Suprapubic skin (tissue), 4 donors: ENCODE results near the gene THAP2. TPM values are rescaled to one million over a fixed set of nuclear protein-coding genes. Genes with fewer than 3 reads are reported as not detected.
"Not testable (repeated sequence)": the region's sequence is repeated elsewhere in the genome, so short reads cannot be mapped to it uniquely, and the experiment has no call there.

Experiments
- DNase-seq, 2 donors: peaks; one replicate each; pipeline ENCODE4 v3.0.0-alpha.2; 2019; ENCODE audit warnings: low spot score in 2 of 2
- H3K27ac ChIP-seq: fragments of 200-600 bp; sonication (generic); one replicate; pipeline ENCODE4 v1.5.1; 2019
- H3K27me3 ChIP-seq: fragments of 200-600 bp; sonication (generic); one replicate; pipeline ENCODE4 v1.5.1; 2019
- H3K36me3 ChIP-seq: fragments of 200-600 bp; sonication (generic); one replicate; pipeline ENCODE4 v1.5.1; 2019
- H3K4me1 ChIP-seq: fragments of 200-600 bp; sonication (generic); one replicate; pipeline ENCODE4 v1.5.1; 2019
- H3K4me3 ChIP-seq: fragments of 200-600 bp; sonication (generic); one replicate; pipeline ENCODE4 v1.5.1; 2019; ENCODE audit warnings: mild to moderate bottlenecking
- H3K9me3 ChIP-seq: fragments of 200-600 bp; sonication (generic); one replicate; pipeline ENCODE4 v1.5.1; 2019
- EP300 ChIP-seq: sonication (generic); formaldehyde crosslinking; IDR thresholded peaks from one replicate; pipeline ENCODE4 v1.6.1; 2017; ENCODE audit warnings: antibody characterized with exemption
- POLR2A ChIP-seq, 2 donors: fragments of 450-650 bp; IDR thresholded peaks; one replicate each; pipeline ENCODE4 v1.6.1; 2017; ENCODE audit warnings: antibody characterized with exemption in 2 of 2, mild to moderate bottlenecking in 2 of 2, moderate library complexity in 2 of 2
- POLR2AphosphoS5 ChIP-seq, 3 donors: sonication (generic); formaldehyde crosslinking; IDR thresholded peaks; one replicate each; pipeline ENCODE4 v1.6.1; 2017; ENCODE audit warnings: antibody characterized with exemption in 3 of 3
- WGBS: methylation state at CpG from one replicate; pipeline ENCODE4 v1.1.5; 2018; 5-methylcytosine and 5-hydroxymethylcytosine counted together
- total RNA-seq, 4 donors: library from RNA; depleted of rRNA; stranded (reverse); fragments of >200 nt; gene quantifications; one replicate each; pipeline ENCODE4 v1.1.0, GENCODE V29; 2016
- TF ChIP-seq, protein P1 (sequence below), 2 donors: fragments of 200-600 bp in 1 of 2; fragments of 450-650 bp in 1 of 2; sonication (generic) in 1 of 2; IDR thresholded peaks; one replicate each; pipeline ENCODE4 v1.5.1; 2016 to 2019; ENCODE audit warnings: antibody characterized with exemption in 2 of 2, mild to moderate bottlenecking in 1 of 2, moderate library complexity in 1 of 2

Gene THAP2
- total RNA-seq, 4 donors from 2014 or later, result 1.9 to 3.6 (median 3.3) TPM

DNA sequence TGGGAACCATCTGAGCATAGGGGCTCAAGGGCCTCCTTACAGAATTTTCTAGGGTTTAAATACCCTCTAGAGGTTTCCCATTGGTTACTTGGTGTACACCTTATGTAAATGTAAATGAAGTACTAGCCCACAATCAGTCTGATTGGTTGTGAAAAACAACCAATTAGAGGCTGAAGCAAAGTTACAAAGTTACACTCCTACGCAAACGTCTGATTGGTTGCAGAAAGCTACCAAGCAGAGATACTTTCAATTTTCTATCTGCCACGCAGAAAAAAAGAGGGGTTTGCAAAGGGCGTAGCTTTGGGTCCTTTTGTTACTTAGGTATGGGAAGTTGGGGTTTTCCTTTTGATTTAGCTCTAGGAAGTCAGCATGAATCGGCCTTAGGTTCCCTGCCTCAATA is 20.0 kb downstream of the THAP2 start:
- H3K27me3 ChIP-seq, result no peaks in the 10 kb centered on the region
- TF ChIP-seq EP300, result no peak
- no peak for TF ChIP-seq POLR2AphosphoS5 (IDR thresholded peaks at IDR 0.05)
- TF ChIP-seq, protein P1, sequence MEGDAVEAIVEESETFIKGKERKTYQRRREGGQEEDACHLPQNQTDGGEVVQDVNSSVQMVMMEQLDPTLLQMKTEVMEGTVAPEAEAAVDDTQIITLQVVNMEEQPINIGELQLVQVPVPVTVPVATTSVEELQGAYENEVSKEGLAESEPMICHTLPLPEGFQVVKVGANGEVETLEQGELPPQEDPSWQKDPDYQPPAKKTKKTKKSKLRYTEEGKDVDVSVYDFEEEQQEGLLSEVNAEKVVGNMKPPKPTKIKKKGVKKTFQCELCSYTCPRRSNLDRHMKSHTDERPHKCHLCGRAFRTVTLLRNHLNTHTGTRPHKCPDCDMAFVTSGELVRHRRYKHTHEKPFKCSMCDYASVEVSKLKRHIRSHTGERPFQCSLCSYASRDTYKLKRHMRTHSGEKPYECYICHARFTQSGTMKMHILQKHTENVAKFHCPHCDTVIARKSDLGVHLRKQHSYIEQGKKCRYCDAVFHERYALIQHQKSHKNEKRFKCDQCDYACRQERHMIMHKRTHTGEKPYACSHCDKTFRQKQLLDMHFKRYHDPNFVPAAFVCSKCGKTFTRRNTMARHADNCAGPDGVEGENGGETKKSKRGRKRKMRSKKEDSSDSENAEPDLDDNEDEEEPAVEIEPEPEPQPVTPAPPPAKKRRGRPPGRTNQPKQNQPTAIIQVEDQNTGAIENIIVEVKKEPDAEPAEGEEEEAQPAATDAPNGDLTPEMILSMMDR (IDR thresholded peaks at IDR 0.05), result no peak
- TF ChIP-seq POLR2A (IDR thresholded peaks at IDR 0.05), result no peak
- H3K36me3 ChIP-seq, result no peaks in the 10 kb centered on the region
- no peak for DNase-seq
- H3K4me3 ChIP-seq, result no peak overlapping the region
- no peaks in the 10 kb centered on the region for H3K9me3 ChIP-seq
- H3K4me1 ChIP-seq, result peaks cover 28% of the 10 kb centered on the region
- no peak overlapping the region for H3K27ac ChIP-seq
- WGBS, result 62% methylated on average over 5 of the region's 5 CpGs

DNA sequence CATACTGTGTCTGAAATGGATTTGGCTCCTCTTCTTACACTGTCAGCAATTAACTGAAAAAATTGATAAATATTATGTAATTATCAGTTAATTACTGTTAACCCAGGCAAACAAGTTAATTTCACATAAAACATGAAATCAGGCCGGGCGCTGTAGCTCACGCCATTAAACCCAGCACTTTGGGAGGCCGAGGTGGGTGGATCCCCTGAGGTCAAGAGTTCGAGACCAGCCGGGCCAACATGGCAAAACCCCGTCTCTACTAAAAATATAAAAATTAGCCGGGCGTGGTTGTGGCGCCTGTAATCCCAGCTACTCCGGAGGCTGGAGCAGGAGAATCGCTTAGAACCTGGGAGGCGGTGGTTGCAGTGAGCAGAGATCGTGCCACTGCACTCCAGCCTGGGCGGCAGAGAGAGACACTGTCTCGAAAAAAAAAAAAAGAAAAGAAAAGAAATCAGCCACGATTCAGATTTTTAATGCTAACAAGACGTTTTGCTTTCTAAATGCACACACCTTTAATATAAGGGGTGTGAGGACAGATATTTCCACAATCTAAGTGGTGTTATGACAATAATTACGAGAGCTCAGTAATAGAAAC is 21.3 kb downstream of the THAP2 start:
- TF ChIP-seq, protein P1 (IDR thresholded peaks at IDR 0.05), result no peak
- TF ChIP-seq EP300 (no peak), POLR2A (IDR thresholded peaks at IDR 0.05) (no peak), POLR2AphosphoS5 (IDR thresholded peaks at IDR 0.05) (no peak)
- 16% methylated on average over 19 of the region's 19 CpGs for whole genome bisulfite sequencing
- Histone ChIP-seq H3K4me3 (peak overlapping the region; percentile 56), H3K4me1 (peaks cover 28% of the 10 kb centered on the region), H3K27ac (peak overlapping the region; percentile 90), H3K36me3 (no peaks in the 10 kb centered on the region), H3K9me3 (no peaks in the 10 kb centered on the region), H3K27me3 (no peaks in the 10 kb centered on the region)
- no peak for DNase-seq

DNA sequence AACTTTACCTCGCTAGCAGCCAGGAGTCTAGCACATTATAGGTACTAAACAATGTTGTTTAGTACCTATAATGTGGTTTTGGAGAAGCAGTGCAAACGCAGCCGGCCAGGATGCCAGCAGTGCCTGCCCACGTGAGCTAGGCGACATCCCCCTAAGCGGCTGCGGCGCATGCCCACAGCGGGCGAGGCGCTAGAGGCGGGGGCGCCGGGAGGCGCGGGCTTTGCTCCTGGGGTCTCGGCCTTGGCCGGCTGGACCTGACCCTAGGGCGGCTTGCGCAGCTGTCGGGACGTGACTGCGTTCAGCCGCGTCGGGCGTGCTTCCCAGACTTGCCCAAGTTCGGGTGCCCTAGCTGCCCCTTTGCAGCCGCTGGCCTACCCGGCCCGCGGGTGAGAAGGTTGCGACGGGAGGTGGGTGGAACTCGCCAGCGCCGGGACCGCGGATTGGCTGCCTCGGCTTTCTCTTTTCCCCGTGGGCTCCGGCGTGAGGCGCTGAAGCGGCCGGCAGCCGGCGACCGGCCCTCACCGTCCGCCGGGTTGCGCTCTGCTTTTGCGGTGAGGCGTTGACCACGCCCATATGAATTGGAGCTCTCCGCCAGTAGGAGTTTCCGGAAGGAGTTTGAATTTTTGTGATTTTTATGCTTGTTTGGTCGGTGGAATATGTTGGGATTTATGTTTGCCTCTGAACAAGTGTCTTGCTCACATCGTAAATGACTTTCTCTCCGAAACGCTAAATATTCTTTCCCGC is 22.0 kb downstream of the THAP2 start, which contains the start of gene TMEM19:
Gene TMEM19 (plus strand): TSS at position 169 of the 744 bp plus-strand sequence. CDS start 599 bp downstream, outside the sequence.
- TF ChIP-seq EP300 (no peak), POLR2AphosphoS5 (IDR thresholded peaks at IDR 0.05) (peak in 2 of 3 donors; percentile 17 to 21), POLR2A (IDR thresholded peaks at IDR 0.05) (peak in 1 of 2 donors; percentile 33)
- WGBS, result 0% methylated on average over 53 of the region's 63 CpGs
- Histone ChIP-seq H3K36me3 (no peaks in the 10 kb centered on the region), H3K4me3 (peak within 1 kb of the TSS; percentile 56), H3K27me3 (no peaks in the 10 kb centered on the region), H3K9me3 (no peaks in the 10 kb centered on the region), H3K4me1 (peaks cover 28% of the 10 kb centered on the region), H3K27ac (peak within 1 kb of the TSS; percentile 90)
- DNase-seq, result peak; percentile 92 to 94

DNA sequence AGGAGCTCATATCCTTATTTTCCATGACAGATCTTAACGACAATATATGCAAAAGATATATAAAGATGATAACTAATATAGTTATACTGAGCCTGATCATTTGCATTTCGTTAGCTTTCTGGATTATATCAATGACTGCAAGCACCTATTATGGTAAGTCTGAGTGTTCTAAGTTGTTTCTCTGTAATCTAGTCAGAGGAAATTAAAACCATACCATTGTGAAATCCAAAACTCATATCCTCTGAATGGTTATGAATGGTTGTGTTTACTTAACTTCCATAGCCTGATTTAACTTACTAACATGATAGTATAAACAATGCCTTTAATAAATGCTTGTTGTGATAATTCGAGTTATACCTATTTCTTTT is 22.5 kb downstream of the THAP2 start:
- 4% methylated on average over 3 of the region's 3 CpGs for WGBS
- H3K4me1 ChIP-seq, result peaks cover 28% of the 10 kb centered on the region

DNA sequence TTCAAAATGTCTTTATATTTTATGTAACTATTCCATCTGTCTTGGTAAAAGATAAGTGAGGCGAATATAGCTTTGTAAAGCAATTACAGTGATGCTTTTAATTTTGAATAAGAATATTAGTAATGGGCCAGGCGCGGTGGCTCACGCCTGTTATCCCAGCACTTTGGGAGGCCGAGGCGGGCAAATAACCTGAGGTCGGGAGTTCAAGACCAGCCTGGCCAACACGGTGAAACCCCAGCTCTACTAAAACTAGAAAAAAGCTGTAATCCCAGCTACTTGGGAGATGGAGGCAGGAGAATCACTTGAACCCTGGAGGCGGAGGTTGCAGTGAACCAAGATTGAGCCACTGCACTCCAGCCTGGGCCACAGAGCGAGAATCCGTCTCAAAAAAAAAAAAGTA is 23.1 kb downstream of the THAP2 start:
- H3K4me1 ChIP-seq, result peaks cover 29% of the 10 kb centered on the region
- not testable (repeated sequence) for H3K27me3 ChIP-seq, H3K9me3 ChIP-seq, DNase-seq, H3K27ac ChIP-seq, H3K36me3 ChIP-seq
- 74% methylated on average over 11 of the region's 11 CpGs for WGBS
- peak overlapping the region; percentile 56 for H3K4me3 ChIP-seq

More for the DNA sequence above, 22.5 kb downstream of the THAP2 start:
- Histone ChIP-seq H3K4me3 (peak overlapping the region; percentile 56), H3K9me3 (no peaks in the 10 kb centered on the region), H3K36me3 (no peaks in the 10 kb centered on the region), H3K27me3 (no peaks in the 10 kb centered on the region), H3K27ac (peak overlapping the region; percentile 90)
- no peak for DNase-seq
- TF ChIP-seq EP300, result no peak
- TF ChIP-seq, protein P1 (IDR thresholded peaks at IDR 0.05), result no peak
- no peak for TF ChIP-seq POLR2AphosphoS5 (IDR thresholded peaks at IDR 0.05)
- TF ChIP-seq POLR2A (IDR thresholded peaks at IDR 0.05), result no peak

DNA sequence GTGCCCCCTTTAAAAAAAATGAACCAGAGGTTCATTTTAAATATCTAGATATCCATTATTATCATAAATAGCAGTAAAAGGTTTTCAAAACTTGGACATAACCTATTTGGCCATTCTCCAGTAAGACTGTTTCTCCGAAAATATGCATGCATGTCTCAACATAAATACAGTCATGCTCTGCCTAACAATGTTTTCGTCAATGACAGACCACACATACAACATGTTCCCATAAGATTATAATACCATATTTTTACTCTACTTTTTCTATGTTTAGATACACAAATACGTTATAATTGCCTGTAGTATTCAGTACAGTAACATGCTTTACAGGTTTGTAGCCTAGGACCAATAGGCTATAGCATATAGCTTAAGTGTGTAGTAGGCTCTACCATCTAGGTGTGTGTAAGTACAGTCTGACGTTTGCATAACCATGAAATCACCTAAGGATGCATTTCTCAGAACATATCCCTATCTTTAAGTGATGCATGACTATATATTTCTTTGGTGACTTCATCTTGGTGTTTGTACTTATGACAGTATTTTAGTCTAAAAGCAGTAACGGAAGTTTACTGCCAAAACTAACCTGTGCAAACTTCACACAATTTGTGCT is 25.0 kb downstream of the THAP2 start:
- Histone ChIP-seq H3K36me3 (no peaks in the 10 kb centered on the region), H3K27ac (peak overlapping the region; percentile 16), H3K9me3 (no peaks in the 10 kb centered on the region), H3K4me1 (peaks cover 40% of the 10 kb centered on the region), H3K4me3 (peak overlapping the region; percentile 56), H3K27me3 (no peaks in the 10 kb centered on the region)
- no peak for DNase-seq
- TF ChIP-seq, protein P1 (IDR thresholded peaks at IDR 0.05), result no peak
- TF ChIP-seq POLR2AphosphoS5 (IDR thresholded peaks at IDR 0.05) (no peak), EP300 (no peak), POLR2A (IDR thresholded peaks at IDR 0.05) (no peak)
- 60% methylated on average over 5 of the region's 5 CpGs for WGBS
